Measurements from ENCODE around the gene TENT5A. TPM values are rescaled to one million over a fixed set of nuclear protein-coding genes. Genes with fewer than 3 reads are reported as not detected.

Gene TENT5A
- total RNA-seq, 1 donor: 40.0 TPM

GRCh38 chr6:81793821-81794475 is 41.5 kb upstream of the TENT5A start:
- TF ChIP-seq CTCF (IDR thresholded peaks at IDR 0.05; ENCODE audit: insufficient read depth, low read length): no peak
- peak; percentile 19 for DNase-seq (ENCODE audit: low read depth)
- H3K4me3 ChIP-seq (ENCODE audit: low read depth, low read length): no peak overlapping the region

GRCh38 chr6:81792826-81793225 is 40.3 kb upstream of the TENT5A start:
- H3K4me3 ChIP-seq (ENCODE audit: low read depth, low read length): no peak overlapping the region
- DNase-seq (ENCODE audit: low read depth): no peak
- no peak for TF ChIP-seq CTCF (IDR thresholded peaks at IDR 0.05; ENCODE audit: insufficient read depth, low read length)

DNA sequence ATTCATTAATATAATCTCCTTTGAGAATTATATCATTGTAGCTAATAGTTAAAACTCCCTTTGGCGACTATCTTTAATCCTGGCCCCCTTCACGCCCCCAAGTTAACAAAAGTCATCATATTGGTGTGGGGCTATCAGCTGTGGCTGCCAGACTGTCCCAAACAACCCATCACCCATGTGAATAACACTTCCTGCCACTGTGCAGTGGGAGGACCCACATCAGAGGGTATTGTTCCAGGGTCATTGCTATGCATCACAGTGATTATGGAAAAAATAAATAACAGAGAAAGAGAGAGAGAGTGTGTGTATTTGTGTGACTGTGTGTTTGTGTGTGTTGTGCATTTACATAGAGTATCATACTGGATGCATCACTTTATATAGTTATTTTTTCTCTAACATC is 39.3 kb upstream of the TENT5A start:
- no peak for TF ChIP-seq CTCF (IDR thresholded peaks at IDR 0.05; ENCODE audit: insufficient read depth, low read length)
- DNase-seq (ENCODE audit: low read depth): no peak
- no peak overlapping the region for H3K4me3 ChIP-seq (ENCODE audit: low read depth, low read length)

- H3K4me3 ChIP-seq (ENCODE audit: low read depth, low read length): no peak overlapping the region
- TF ChIP-seq CTCF (IDR thresholded peaks at IDR 0.05; ENCODE audit: insufficient read depth, low read length): no peak
- DNase-seq (ENCODE audit: low read depth): no peak
Observed at GRCh38 chr6:81790034-81790433, 37.6 kb upstream of the TENT5A start.

GRCh38 chr6:81789291-81789690 is 36.8 kb upstream of the TENT5A start:
- no peak for TF ChIP-seq CTCF (IDR thresholded peaks at IDR 0.05; ENCODE audit: insufficient read depth, low read length)
- H3K4me3 ChIP-seq (ENCODE audit: low read depth, low read length): no peak overlapping the region
- DNase-seq (ENCODE audit: low read depth): no peak

DNA sequence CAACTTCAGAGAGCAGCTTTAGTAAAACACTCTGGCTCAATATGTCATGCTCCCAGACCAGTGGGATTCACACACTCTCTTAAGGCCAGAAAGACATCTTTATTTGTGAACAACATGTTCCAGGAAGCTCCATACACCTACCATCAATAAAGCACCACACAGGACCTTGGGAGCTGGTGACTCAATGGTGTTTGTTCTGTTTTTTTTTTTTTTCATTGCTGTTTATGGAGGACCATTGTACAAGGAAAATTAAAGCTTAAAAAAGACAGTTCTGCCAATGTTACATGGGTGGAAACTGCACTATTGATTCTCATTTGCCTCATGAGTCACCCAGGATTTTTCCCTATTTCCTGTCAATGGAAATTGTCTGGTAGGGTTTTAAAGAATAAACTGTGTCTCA is 36.3 kb upstream of the TENT5A start:
- H3K4me3 ChIP-seq (ENCODE audit: low read depth, low read length): no peak overlapping the region
- no peak for TF ChIP-seq CTCF (IDR thresholded peaks at IDR 0.05; ENCODE audit: insufficient read depth, low read length)
- no peak for DNase-seq (ENCODE audit: low read depth)
